Esophagus squamous epithelium (tissue), 5 donors: Measurements from ENCODE around the gene TANGO2. TPM values are rescaled to one million over a fixed set of nuclear protein-coding genes. Genes with fewer than 3 reads are reported as not detected.

Experiments used
- DNase-seq: peaks from one replicate; lab custom pipeline; 2025; lab: John Stamatoyannopoulos, UW
- H3K27ac ChIP-seq, 4 donors: fragments of 200-600 bp; sonication (generic); one replicate each; pipeline ENCODE4 v1.5.1; 2016 to 2019; ENCODE audit warnings: mild to moderate bottlenecking in 1 of 4
- H3K27me3 ChIP-seq, 4 donors: fragments of 200-600 bp; sonication (generic); 1 replicate in 3 of 4; 2 replicates in 1 of 4; pipeline versions ENCODE4 v1.5.1 to v1.6.0; 2017 to 2021; ENCODE audit warnings: antibody characterized with exemption in 1 of 4
- H3K36me3 ChIP-seq, 3 donors: fragments of 200-600 bp; sonication (generic); one replicate each; pipeline ENCODE4 v1.5.1; 2016 to 2019
- H3K4me1 ChIP-seq, 3 donors: fragments of 200-600 bp; sonication (generic); one replicate each; pipeline ENCODE4 v1.5.1; 2017 to 2019
- H3K4me3 ChIP-seq, 4 donors: fragments of 200-600 bp; sonication (generic); 1 replicate in 3 of 4; 2 replicates in 1 of 4; pipeline ENCODE4 v1.5.1; 2016 to 2019; ENCODE audit warnings: mild to moderate bottlenecking in 2 of 4, moderate library complexity in 1 of 4
- H3K9me3 ChIP-seq, 3 donors: fragments of 200-600 bp; sonication (generic); one replicate each; pipeline ENCODE4 v1.5.1; 2016 to 2019
- POLR2A ChIP-seq, 4 donors: fragments of 450-650 bp; IDR thresholded peaks; one replicate each; pipeline ENCODE4 v1.6.1; 2017; ENCODE audit warnings: antibody characterized with exemption in 4 of 4, mild to moderate bottlenecking in 4 of 4, moderate library complexity in 3 of 4
- WGBS, 2 donors: methylation state at CpG; one replicate each; pipeline ENCODE4 v1.1.5; 2018; 5-methylcytosine and 5-hydroxymethylcytosine counted together
- intact Hi-C: fragments of 100-400 bp; cut with DNase I; formaldehyde crosslinking; loops from one replicate; pipeline ENCODE4 v1.15.0; 2022
- total RNA-seq, 4 donors: library from RNA; depleted of rRNA; stranded (reverse); fragments of >200 nt; gene quantifications; one replicate each; pipeline ENCODE4 v1.1.0, GENCODE V29; 2016
- TF ChIP-seq, protein P1 (sequence below), 6 experiments: fragments of 450-650 bp in 4 of 6; fragments of 200-600 bp in 2 of 6; sonication (generic) in 2 of 6; IDR thresholded peaks; one replicate each; pipeline ENCODE4 v1.5.1; 2016 to 2019; ENCODE audit warnings: antibody characterized with exemption in 6 of 6, mild to moderate bottlenecking in 4 of 6, moderate library complexity in 4 of 6
- donor health status: DM: yes; HTN: yes; CAD: no.

Gene TANGO2
- total RNA-seq, 4 donors from 2014 or later = 14.0 to 28.2 (median 17.6) TPM

DNA sequence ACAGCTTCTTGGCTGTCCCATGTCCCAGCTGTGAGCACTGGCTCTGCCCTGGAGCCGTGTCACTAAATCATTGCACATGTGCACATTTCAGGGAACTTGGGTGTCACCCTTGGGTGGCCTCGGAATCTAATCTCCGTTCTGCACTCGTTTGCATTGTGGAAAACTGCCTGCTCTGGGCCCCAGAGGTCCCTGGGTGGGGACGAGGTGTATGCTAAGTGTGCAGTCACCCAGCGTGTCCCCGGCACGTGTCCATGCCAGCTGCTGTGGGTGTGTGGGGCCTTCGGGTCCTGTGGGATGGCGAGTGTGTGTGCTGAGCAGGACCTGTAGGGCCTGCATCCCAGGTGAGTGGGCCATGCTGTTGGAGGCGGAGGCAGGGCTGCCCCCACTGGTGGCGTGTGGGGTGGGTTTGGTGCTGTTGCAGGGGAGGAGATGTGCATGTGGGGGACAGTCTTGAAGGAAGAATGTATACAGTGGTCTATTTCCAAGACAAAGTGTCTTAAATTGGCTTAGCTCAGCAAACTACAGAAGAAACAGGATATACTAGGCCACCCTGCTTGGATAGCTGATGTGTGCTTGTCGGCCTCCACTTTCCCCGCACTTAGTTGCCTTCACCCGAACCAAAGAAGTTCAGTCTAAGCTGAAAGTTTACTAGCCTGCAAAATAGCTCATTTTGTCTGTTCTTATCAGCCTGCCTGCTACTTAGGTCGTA lies 14.6 kb downstream of the TANGO2 start:
- TF ChIP-seq, protein P1, sequence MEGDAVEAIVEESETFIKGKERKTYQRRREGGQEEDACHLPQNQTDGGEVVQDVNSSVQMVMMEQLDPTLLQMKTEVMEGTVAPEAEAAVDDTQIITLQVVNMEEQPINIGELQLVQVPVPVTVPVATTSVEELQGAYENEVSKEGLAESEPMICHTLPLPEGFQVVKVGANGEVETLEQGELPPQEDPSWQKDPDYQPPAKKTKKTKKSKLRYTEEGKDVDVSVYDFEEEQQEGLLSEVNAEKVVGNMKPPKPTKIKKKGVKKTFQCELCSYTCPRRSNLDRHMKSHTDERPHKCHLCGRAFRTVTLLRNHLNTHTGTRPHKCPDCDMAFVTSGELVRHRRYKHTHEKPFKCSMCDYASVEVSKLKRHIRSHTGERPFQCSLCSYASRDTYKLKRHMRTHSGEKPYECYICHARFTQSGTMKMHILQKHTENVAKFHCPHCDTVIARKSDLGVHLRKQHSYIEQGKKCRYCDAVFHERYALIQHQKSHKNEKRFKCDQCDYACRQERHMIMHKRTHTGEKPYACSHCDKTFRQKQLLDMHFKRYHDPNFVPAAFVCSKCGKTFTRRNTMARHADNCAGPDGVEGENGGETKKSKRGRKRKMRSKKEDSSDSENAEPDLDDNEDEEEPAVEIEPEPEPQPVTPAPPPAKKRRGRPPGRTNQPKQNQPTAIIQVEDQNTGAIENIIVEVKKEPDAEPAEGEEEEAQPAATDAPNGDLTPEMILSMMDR (IDR thresholded peaks at IDR 0.05) = no peak
- no peak for TF ChIP-seq POLR2A (IDR thresholded peaks at IDR 0.05)
- H3K27ac ChIP-seq = no peak overlapping the region
- intact Hi-C loops = no loop called here
- H3K27me3 ChIP-seq = no peaks in the 10 kb centered on the region
- H3K36me3 ChIP-seq = peaks cover 0 to 60% (median 6%) of the 10 kb centered on the region in 3 donors
- peaks cover 5 to 24% (median 10%) of the 10 kb centered on the region in 3 donors for H3K4me1 ChIP-seq
- WGBS, 2 donors = 66 to 92% methylated on average over 5 to 10 of the region's 16 CpGs
- no peaks in the 10 kb centered on the region for H3K9me3 ChIP-seq
- no peak overlapping the region for H3K4me3 ChIP-seq
- DNase-seq = no peak

DNA sequence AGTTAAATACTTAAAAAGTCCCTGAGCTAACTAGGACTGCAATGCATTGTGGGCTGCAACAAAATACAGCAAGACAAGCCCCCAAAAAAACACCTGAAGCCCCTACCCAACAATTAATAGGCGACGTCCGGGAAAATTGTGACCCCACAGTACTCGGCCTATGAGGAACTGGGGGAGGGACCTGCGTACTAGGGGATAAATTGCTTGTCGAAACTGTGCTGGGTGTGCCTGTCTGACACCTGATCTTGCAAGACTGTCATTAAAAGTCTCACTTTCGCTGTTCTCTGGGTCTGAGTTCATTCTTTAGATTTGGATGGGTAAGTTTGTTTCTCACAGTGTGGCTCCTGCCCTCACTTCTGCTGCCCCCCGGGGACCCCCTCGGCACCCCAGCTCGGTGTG lies 15.2 kb downstream of the TANGO2 start:
- WGBS, 2 donors = 82 to 86% methylated on average over 2 to 4 of the region's 10 CpGs
- intact Hi-C loops = no loop called here
- Histone ChIP-seq H3K27me3 (no peaks in the 10 kb centered on the region), H3K36me3 (peaks cover 4 to 65% (median 10%) of the 10 kb centered on the region in 3 donors), H3K27ac (no peak overlapping the region), H3K4me1 (peaks cover 5 to 24% (median 10%) of the 10 kb centered on the region in 3 donors), H3K4me3 (no peak overlapping the region), H3K9me3 (no peaks in the 10 kb centered on the region)
- TF ChIP-seq, protein P1 (IDR thresholded peaks at IDR 0.05) = no peak
- no peak for TF ChIP-seq POLR2A (IDR thresholded peaks at IDR 0.05)
- no peak for DNase-seq

DNA sequence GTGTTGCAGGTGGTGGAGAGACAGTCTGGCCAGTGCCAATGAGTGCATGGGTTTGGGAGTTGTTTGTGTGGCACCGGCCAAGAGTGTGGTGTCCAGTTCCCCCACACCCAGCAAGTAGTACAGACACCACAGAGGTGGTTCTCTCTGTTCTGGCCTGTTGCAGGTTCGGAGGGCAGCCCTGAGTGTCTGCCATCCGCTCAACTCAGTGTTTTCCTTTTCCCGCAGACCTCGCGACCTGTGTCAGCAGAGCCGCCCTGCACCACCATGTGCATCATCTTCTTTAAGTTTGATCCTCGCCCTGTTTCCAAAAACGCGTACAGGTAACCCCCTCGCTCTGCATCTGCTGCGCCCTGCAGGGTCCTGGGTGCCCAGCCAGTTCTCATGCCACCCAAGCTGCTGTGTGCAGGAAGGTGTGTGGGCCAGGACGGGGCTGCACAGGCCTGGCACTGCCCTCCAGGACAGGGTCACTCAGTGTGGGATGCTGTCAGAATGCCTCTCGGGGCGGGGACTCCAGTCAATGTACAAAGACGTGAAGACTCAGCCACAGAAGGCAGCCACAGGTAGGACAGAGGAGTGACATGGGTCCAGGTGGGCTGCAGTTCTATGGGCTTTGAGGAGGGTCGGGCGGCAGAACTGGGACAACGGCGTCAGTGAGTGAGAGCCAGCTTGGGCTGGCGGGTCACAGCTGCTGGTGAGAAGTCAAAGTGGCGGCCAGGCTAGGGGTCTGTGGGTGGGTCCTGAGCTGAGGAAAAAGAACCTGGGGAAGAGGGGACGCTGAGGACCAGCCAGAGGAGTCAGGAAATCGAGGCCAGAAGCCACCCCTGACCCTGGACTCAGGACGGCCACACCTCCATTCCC lies 15.9 kb downstream of the TANGO2 start:
- no peak for DNase-seq
- H3K27me3 ChIP-seq = no peaks in the 10 kb centered on the region
- intact Hi-C loops = no loop called here
- H3K27ac ChIP-seq = no peak overlapping the region
- peaks cover 5 to 67% (median 10%) of the 10 kb centered on the region in 3 donors for H3K36me3 ChIP-seq
- no peak overlapping the region for H3K4me3 ChIP-seq
- WGBS, 2 donors = 93 to 96% methylated on average over 12 to 20 of the region's 25 CpGs
- H3K9me3 ChIP-seq = no peaks in the 10 kb centered on the region
- no peak for TF ChIP-seq POLR2A (IDR thresholded peaks at IDR 0.05)
- TF ChIP-seq, protein P1 (IDR thresholded peaks at IDR 0.05) = no peak
- peaks cover 5 to 21% (median 10%) of the 10 kb centered on the region in 3 donors for H3K4me1 ChIP-seq

DNA sequence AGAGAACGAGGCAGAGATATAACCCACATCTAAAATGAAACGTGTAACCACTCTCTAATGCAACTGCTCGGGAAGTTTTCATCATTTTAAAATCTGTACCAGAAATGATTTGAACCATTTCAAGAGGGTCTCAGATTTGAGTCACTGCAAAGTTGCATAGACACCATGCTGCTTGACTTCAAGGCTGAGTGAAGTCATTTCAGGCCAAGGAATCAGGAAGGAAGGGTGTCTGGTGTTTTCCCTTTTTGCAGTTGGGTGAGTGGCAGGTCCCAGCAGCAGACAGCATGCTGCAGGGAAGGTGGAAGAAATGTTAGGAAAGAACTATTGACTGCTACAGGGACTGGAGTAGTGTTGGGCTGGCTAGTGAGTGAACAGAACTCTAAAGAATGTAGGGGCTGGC lies 16.5 kb downstream of the TANGO2 start:
- Histone ChIP-seq H3K4me1 (peaks cover 1 to 14% (median 10%) of the 10 kb centered on the region in 3 donors), H3K27ac (no peak overlapping the region), H3K4me3 (no peak overlapping the region), H3K36me3 (peaks cover 5 to 69% (median 10%) of the 10 kb centered on the region in 3 donors), H3K27me3 (no peaks in the 10 kb centered on the region), H3K9me3 (no peaks in the 10 kb centered on the region)
- 88% methylated on average over 1 to 3 of the region's 3 CpGs for WGBS, 2 donors
- no peak for DNase-seq
- intact Hi-C loops = no loop called here
- TF ChIP-seq, protein P1 (IDR thresholded peaks at IDR 0.05) = no peak
- no peak for TF ChIP-seq POLR2A (IDR thresholded peaks at IDR 0.05)

DNA sequence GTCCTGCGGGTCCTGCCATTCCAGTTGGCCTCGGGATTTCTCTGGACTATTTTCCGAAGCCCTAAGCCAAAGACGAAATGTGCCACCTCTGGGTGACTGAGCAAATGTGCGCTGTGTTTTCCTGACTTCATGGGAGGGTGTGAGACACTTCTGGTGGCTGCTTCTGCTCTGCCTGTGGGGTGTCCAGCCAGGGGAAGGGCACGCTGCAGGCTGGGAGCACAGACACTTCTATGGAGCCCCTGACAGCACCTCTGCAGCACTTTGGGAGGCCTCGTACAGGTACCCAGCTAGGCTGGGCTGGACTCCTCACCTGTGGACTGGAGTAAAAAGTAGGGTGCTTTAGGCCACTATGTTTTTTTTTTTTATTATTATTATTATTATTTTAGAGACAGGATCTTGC lies 17.7 kb downstream of the TANGO2 start:
- no peaks in the 10 kb centered on the region for H3K9me3 ChIP-seq
- TF ChIP-seq, protein P1 (IDR thresholded peaks at IDR 0.05) = no peak
- TF ChIP-seq POLR2A (IDR thresholded peaks at IDR 0.05) = no peak
- intact Hi-C loops = no loop called here
- H3K4me1 ChIP-seq = peaks cover 0 to 3% (median 2%) of the 10 kb centered on the region in 3 donors
- no peak overlapping the region for H3K27ac ChIP-seq
- H3K36me3 ChIP-seq = peaks cover 5 to 75% (median 10%) of the 10 kb centered on the region in 3 donors
- no peak overlapping the region for H3K4me3 ChIP-seq
- no peak for DNase-seq
- whole genome bisulfite sequencing, 2 donors = 69 to 83% methylated on average over 3 to 7 of the region's 7 CpGs
- no peaks in the 10 kb centered on the region for H3K27me3 ChIP-seq
